GM18508 (cell line): ENCODE results near the gene PPP2R5C.
"Not testable (repeated sequence)": the region's sequence is repeated elsewhere in the genome, so short reads cannot be mapped to it uniquely, and the experiment has no call there.

Source experiments
- ATAC-seq: cut with Tn5 transposase; IDR thresholded peaks from one replicate; pipeline ENCODE4 v1.9.1; 2021; ENCODE audit warnings: moderate number of reproducible peaks; ENCODE audit not compliant: insufficient read depth, unreplicated experiment

PPP2R5C gene

GRCh38 chr14:101958418-101959180 is 197.1 kb downstream of the PPP2R5C start:
- no peak for ATAC-seq

GRCh38 chr14:101959277-101959676 is 197.8 kb downstream of the PPP2R5C start:
- no peak for ATAC-seq

- no peak for ATAC-seq
Measured at GRCh38 chr14:101960225-101960624, 198.7 kb downstream of the PPP2R5C start.

- ATAC-seq = no peak
Measured at GRCh38 chr14:101961011-101961721, 199.7 kb downstream of the PPP2R5C start.

- no peak for ATAC-seq
Measured at GRCh38 chr14:101961746-101962502, 200.4 kb downstream of the PPP2R5C start.

- ATAC-seq = no peak
Measured at GRCh38 chr14:101962503-101962874, 201.0 kb downstream of the PPP2R5C start.

- ATAC-seq = no peak
Measured at GRCh38 chr14:101963052-101963451, 201.5 kb downstream of the PPP2R5C start.

GRCh38 chr14:101963656-101964296 is 202.3 kb downstream of the PPP2R5C start:
- no peak for ATAC-seq

GRCh38 chr14:101964297-101965180 is 203.0 kb downstream of the PPP2R5C start, which contains the start of gene DYNC1H1:
DYNC1H1 (plus strand) TSS chr14:101964573; CDS start chr14:101964692, 119 bp downstream.
- ATAC-seq = no peak

GRCh38 chr14:101965181-101965544 is 203.7 kb downstream of the PPP2R5C start:
- no peak for ATAC-seq

GRCh38 chr14:101965770-101966722 is 204.5 kb downstream of the PPP2R5C start:
- no peak for ATAC-seq

- ATAC-seq = no peak
Measured at GRCh38 chr14:101966742-101967141, 205.2 kb downstream of the PPP2R5C start.

GRCh38 chr14:101968186-101968585 is 206.7 kb downstream of the PPP2R5C start:
- ATAC-seq = no peak

GRCh38 chr14:101969481-101969880 is 208.0 kb downstream of the PPP2R5C start:
- no peak for ATAC-seq

GRCh38 chr14:101970830-101971400 is 209.4 kb downstream of the PPP2R5C start:
- ATAC-seq = no peak

- ATAC-seq = not testable (repeated sequence)
Measured at GRCh38 chr14:101971458-101971857, 209.9 kb downstream of the PPP2R5C start.

- ATAC-seq = no peak
Measured at GRCh38 chr14:101972126-101972866, 210.8 kb downstream of the PPP2R5C start.
